ENCODE measurements around the gene PIP5K1C.

Gene PIP5K1C, protein sequence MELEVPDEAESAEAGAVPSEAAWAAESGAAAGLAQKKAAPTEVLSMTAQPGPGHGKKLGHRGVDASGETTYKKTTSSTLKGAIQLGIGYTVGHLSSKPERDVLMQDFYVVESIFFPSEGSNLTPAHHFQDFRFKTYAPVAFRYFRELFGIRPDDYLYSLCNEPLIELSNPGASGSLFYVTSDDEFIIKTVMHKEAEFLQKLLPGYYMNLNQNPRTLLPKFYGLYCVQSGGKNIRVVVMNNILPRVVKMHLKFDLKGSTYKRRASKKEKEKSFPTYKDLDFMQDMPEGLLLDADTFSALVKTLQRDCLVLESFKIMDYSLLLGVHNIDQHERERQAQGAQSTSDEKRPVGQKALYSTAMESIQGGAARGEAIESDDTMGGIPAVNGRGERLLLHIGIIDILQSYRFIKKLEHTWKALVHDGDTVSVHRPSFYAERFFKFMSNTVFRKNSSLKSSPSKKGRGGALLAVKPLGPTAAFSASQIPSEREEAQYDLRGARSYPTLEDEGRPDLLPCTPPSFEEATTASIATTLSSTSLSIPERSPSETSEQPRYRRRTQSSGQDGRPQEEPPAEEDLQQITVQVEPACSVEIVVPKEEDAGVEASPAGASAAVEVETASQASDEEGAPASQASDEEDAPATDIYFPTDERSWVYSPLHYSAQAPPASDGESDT

DNA sequence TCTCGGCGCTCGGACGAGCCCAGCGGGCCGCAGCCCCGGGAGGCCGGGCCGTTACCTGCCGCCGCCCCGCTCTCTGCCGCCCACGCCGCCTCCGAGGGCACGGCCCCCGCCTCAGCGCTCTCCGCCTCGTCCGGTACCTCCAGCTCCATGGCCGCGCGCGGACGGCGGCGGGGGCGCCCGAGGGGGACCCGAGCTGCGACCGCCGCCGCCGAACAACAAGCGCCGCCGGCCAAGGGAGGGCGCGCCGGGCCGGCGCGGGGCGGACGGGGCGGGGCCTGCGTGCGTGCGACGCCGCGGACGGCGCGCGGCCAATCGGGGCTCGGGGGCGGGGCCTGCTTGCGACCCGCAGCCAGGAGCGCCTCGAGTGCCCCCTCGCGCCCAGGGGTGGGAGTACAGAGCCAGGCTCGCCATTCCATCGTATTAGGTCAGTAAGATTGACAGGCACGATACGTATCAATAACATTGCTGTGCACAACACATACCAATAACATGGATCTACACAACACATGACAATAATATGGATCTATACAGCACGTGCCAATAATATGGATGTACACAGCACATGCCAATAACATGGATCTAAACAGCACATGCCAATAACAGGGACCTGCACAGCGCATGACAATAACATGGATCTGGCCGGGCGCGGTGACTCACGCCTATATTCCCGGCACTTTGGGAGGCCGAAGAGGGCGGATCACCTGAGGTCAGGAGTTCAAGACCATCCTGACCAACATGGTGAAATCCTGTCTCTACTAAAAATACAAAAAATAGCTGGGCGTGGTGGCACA lies at the start of gene PIP5K1C:
PIP5K1C (minus strand) TSS at position 227 of the 791 bp plus-strand sequence; CDS start at position 149, 78 bp downstream.
- peak; percentile 88 to 93 (median 92) for DNase-seq

DNA sequence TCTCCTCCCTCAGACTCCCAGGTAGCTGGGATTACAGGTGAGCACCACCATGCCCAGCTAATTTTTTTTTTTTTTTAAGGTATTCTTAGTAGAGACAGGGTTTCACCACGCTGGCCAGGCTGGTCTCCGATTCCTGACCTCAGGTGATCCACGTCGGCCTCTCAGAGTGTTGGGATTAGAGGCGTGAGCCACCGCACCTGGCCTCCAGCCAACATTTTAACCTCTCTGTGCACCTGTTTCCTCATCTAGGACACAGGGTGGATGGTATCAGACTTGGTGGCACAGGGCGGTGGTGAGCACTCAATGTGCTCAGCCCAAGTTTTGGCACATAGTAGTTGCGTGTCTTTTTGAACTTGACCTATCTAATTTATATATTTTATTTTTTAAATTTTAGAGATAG lies 48.7 kb upstream of the PIP5K1C start:
- no peak for DNase-seq

DNA sequence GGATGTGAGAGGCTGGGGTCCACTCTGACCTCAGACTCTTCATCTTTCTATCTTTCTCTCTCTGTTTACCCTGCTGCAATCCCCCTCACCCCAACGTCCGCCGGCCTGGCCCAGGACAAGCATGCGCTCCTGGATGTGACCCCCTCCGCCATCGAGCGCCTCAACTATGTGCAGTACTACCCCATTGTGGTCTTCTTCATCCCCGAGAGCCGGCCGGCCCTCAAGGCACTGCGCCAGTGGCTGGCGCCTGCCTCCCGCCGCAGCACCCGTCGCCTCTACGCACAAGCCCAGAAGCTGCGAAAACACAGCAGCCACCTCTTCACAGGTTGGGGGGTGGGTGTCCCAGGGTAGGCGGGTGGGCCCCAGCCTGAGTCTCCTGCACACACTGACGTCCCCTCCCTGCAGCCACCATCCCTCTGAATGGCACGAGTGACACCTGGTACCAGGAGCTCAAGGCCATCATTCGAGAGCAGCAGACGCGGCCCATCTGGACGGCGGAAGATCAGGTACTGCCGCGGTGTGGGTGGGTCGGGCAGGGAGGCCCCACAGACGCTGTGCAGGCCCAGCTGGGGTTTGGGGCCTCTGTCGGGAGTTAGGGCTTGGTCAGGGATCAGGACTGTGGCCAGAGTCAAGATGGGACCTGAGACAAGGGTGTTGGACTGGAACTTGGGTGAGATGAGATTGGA lies 46.2 kb upstream of the PIP5K1C start:
- DNase-seq, result no peak

DNA sequence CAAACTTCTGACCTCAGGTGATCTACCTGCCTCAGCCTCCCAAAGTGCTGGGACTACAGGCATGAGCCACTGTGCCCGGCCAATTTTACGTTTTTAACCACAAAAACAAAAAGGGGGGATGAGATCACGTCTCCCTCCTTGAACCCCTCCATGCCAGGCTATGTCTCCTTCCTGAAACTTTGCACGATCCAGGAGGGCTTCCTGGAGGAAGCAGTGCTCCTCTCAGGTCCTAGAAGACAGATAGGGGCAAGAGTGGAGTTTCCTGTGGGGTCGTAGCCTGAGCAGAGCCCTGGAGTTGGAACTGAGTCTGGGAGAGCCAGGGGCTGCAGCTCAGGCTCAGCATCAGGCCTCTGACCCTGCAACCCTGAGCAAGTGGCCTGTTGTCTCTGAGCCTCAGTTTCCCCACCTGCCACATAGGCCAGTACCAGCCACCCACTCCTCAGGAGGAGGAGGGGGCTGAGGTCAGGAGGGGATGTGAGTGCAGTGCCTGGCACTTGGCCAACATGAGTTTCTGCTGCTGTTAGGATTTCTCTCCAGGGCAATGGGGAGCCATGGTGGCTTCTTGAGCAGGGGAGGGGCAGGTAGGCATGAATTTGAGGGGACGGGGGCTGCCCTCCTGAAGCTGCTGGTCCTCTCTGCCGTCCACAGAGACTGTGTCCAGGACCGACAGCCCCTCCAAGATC lies 45.2 kb upstream of the PIP5K1C start:
- DNase-seq, result no peak

DNA sequence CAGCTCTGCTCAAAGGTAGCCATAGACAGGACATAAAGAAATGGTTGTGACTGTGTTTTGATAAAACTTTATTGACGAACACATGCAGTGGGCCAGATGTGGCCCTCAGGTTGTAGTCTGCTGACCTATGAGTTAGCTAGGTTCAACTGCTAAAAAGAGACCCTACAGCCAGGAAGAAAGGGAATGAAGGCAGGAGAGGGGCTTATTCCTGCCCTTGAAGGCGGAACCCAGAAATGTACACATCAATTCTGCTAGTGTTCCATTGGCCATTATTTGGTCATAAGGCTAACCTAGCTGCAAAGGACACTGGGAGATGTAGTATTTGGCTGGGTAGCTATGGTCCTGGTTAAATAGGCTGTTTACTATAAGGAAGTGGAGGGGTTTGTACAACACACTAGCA lies 43.2 kb upstream of the PIP5K1C start:
- DNase-seq, result no peak

DNA sequence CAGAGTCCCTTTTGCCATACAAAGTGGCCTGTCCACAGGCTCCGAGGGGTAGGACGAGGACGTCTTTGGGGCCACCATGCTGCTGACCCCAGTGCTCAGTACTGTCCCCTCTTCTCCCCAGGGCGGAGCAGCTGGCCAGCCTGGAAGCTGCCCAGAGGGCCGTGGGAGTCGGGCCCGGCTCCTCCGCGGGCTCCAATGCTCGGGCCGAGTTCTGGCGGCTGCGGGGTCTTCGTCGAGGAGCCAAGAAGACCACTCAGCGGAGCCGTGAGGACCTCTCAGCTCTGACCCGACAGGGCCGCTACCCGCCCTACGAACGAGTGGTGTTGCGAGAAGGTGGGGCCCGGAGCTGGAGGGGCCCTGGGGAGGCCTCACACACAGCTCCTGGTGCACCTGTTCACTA lies 40.2 kb upstream of the PIP5K1C start:
- no peak for DNase-seq

DNA sequence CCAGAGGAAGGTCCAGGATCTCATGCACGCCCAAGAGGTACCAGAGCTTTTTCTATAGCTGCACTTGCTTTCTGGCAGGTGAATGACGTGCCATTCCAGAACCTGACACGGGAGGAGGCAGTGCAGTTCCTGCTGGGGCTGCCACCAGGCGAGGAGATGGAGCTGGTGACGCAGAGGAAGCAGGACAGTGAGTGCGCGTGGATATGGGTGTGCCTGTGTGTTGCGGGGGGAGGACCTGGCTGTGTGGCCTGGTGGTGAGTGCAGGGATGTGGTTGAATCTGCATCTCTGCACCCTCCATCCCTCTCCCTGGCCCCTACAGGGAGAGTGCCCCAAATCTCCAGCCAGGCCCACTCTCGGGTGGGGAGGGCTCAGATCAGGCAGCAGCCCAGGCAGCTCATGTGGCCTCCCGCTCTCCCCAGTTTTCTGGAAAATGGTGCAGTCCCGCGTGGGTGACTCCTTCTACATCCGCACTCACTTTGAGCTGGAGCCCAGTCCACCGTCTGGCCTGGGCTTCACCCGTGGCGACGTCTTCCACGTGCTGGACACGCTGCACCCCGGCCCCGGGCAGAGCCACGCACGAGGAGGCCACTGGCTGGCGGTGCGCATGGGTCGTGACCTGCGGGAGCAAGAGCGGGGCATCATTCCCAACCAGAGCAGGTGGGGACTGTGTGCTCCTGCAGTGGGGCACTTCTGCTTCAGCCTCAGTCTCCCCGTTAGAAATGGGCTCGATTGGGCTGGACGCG lies 38.4 kb upstream of the PIP5K1C start:
- no peak for DNase-seq

DNA sequence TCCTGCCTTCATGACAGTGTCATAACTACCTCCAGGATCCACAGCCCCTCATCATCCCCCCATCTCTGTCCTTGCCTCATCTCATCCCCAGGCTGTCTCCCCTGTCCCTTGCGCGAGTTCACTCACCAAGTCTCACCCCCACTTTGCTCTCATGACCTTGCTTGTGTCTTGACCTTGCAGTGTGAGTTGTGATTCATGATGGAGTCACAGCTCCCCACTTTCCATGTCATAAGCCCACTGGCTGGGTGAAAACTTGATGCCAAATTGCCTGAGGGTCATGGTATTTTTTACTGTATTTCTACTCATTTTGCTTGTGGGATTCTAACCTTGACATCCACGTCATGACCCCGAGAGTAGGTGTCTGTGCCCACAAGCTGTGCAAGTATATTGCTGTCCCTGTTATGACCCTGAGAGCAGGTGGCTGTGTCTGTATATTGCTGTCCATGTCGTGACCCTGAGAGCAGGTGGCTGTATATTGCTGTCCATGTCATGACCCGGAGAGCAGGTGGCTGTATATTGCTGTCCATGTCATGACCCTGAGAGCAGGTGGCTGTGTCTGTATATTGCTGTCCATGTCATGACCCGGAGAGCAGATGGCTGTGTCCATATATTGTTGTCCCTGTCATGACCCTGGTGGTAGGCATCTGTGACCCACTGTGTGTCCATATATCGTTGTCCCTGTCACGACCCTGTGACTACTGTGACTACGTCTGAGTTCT lies 37.4 kb upstream of the PIP5K1C start:
- DNase-seq, result peak in 1 of 3 experiments; percentile 9

DNA sequence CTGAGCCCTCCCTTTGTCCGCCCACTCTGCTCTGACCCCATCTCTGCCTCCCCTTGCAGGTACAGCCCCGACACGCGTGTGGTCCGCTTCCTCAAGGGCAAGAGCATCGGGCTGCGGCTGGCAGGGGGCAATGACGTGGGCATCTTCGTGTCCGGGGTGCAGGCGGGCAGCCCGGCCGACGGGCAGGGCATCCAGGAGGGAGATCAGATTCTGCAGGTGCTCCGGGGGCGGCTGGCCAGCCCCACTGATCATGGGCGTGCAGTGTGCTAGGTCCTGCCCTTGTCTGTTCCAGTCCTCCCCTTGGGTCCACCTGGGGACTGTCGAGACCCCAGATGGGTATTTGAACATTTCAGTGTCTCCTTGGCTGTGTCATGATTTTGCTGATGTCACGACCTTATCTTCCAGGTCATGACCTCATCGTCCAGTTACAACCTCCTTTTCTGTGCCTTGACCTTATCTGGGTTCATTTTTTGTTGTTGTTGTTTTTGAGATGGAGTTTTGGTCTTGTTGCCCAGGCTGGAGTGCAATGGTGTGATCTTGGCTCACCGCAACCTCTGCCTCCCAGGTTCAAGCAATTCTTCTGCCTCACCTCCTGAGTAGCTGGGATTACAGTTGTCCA lies 35.9 kb upstream of the PIP5K1C start:
- DNase-seq, result no peak

DNA sequence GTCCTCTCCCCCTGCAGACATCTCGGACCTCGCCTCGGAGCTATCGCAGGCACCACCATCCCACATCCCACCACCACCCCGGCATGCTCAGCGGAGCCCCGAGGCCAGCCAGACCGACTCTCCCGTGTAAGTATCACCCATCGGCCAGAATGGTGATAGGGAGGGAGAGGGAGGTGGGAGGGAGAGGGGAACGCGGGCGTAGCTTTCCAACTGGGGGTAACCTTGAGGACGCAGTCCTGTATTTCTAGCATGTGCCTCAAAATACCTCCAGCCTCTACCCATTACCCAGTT lies 34.0 kb upstream of the PIP5K1C start:
- no peak for DNase-seq

DNA sequence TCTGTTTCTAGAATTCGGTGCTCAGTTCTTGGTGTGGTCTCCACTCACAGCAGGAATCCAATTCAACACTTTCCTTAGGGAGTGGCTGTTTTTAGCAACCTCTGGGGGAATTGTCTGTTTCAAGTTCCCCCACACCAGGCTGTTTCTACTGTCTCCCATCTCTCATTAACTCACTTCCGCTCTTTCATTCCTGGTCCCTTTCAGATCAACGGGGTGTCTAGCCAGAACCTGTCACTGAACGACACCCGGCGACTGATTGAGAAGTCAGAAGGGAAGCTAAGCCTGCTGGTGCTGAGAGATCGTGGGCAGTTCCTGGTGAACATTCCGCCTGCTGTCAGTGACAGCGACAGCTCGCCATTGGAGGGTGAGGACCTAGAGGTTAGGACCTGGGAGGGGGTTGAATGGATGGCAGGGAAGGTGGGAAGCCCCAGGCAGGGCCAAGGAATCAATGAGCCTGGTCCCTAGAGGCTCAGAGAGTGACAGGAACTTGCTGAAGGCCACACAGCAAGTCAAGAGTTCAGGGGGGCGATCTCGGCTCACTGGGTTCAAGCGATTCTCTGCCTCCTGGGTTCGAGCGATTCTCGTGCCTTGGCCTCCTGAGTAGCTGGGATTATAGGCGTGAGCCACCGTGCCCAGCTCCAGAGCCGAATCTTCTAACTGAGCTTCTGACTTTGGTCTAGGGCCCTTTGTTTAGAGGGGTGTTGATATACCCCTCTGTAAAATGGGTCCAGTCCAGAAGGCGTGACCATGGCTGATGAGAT lies 33.5 kb upstream of the PIP5K1C start:
- no peak for DNase-seq

DNA sequence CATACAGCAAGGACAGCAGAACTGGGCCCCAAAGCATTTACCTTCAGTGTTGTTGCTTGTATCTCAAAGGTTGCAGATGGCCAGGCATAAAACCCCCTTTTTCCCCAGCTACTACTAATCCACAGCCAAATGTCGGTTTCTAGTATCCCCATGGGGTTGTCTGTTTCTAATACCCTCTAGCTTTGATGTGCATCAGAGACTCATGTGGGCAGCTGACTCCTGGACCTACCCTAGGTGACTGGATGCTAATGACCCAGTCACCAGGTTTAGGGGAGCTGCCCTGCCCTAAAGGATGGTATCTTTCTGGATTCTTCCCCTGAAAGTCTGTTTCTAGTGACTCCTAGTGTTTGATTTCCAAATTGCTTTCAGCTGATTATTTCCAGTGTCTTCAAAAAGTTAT lies 31.8 kb upstream of the PIP5K1C start:
- DNase-seq, result no peak

DNA sequence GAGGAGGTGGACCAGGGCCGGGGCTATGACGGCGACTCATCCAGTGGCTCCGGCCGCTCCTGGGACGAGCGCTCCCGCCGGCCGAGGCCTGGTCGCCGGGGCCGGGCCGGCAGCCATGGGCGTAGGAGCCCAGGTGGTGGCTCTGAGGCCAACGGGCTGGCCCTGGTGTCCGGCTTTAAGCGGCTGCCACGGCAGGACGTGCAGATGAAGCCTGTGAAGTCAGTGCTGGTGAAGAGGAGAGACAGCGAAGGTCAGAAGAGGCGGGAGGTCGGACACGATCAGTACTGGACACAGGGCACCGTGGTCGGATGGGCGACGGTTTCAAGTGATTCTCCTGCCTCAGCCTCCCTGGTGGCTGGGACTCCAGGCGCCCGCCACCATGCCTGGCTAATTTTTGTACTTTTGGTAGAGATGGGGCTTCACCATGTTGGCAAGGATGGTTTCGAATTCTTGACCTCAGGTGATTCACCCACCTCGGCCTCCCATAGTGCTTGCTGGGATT lies 30.2 kb upstream of the PIP5K1C start:
- no peak for DNase-seq

DNA sequence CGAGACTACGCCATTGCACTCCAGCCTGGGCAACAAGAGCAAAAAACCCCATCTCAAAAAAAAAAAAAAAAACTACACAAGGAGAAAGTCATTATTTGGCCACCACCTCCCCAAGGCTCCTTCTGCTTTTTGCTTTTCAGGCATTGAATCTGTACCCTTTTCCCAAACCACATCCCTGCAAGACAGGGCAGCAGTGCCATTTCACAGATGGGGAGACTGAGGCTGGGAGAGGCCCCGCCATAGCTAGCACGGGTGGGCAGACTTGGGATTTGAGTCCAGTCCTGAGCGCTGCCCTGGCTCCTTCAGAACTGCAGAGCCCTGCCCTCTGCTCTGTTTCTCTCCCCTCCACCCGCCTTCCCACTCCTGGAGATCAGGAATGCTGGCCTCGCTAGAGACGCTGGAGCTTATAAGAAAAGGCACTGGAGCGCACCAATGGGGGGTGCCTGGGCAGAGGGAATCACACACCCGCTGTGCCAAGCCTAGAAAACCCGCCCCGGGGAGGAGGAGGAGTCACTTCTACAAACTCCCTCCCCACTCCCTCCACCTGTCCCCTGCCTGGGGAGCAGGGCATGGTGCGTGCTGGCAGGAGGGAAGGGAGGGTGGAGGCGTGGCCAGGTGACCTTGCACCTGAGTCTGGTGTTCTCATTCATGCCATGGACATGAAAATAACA lies 25.5 kb upstream of the PIP5K1C start:
- DNase-seq, result peak; percentile 74 to 91 (median 82)

DNA sequence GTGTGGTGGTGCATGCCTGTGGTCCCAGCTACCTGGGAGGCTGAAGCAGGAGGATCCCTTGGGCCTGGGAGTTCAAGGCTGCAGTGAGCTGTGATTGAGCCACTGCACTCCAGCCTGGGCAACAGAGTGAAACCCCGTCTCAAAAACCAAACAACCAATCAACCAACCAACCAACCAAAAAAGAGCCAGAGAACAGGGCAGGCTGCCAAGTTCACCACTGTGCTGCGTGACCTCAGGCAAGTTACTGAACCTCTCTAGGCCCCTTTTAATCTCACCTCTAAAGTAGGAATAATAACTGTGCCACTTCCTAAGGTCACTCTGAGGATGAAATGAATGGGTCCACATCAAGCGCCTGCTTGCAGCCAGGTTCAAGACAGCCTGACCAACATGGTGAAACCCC lies 24.9 kb upstream of the PIP5K1C start:
- no peak for DNase-seq

DNA sequence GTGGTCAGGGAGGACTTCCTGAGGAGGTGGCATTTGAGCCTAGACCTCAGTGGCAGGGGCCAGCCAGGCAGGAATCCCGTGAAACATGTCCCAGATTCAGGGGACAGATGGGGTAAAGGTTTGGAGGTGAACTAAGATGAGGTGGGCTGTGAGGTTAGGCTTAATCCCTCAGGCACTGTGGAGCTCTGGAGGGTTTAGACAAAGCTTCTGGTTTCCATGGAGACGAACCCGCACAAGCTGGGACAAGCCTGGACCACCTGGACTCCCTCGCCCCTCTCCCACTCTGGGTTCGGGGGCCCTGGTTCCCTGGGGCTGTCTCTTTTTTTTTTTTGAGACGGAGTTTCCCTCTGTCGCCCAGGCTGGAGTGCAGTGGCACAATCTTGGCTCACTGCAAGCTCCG lies 23.6 kb upstream of the PIP5K1C start:
- DNase-seq, result peak in 2 of 3 experiments; percentile 34 to 68

DNA sequence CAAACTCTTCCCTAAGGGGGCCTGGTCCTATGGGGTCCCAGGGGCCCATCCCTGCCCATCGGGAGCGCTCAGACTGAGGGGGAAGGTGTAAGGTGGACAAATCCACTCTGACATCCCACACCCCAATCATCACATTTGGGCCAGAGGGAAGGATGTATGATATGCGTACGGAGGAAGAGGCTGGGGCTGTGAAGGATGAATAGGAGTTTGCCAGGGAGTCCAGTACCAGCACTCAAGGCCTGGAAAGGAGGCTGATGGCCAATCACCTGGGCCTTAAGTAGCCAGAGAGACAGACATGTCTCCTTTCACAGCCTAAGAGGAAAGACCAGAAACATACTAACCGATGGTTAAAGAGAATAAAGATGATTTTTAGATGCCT lies 22.8 kb upstream of the PIP5K1C start:
- DNase-seq, result no peak

DNA sequence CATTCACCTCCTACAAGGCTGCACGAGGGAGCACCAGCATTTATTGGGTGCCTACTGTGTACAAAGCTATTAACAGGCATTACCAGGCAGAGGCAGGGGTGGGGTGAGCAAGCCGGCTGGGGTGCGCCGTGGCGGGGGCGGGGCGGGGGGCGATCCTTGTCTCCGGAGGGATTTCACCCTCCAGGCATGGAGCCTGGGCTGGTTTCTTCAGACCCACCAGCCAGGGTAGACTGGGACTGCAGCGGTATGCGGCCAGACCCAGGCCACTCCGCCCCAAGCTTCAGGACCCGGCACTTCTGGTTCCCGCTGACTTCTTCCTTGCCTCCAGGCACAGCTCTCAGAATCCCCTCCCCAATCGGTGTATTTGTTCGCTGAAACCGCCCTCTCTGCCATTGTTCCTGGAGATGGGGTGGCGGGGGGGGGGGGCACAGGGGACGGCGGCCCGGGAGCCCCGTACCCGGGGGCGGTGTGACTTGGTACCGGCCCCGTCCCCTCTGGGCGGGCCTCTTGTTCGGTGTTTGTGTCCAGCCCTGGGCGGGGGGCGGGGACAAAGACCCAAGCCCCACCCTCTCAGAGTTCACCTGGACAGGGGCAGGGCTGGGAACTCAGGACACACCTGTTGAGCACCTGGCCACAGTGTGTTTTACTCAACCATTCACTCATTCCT lies 22.3 kb upstream of the PIP5K1C start:
- DNase-seq, result peak; percentile 18 to 80 (median 69)

Data from NCI-H1417 (cell line).